GM19324 (cell line): ENCODE data around the gene OR2Z1.
"Not testable (repeated sequence)": the region's sequence is repeated elsewhere in the genome, so short reads cannot be mapped to it uniquely, and the experiment has no call there.

Experiments used
- ATAC-seq: cut with Tn5 transposase; IDR thresholded peaks from one replicate; pipeline ENCODE4 v1.9.1; 2021; ENCODE audit warnings: mild to moderate bottlenecking, moderate library complexity; ENCODE audit not compliant: unreplicated experiment, low FRiP score

Gene OR2Z1

GRCh38 chr19:8700956-8701355, 20.5 kb upstream of the OR2Z1 start:
- ATAC-seq: no peak

- no peak for ATAC-seq
Observed at GRCh38 chr19:8702350-8702749, 19.1 kb upstream of the OR2Z1 start.

GRCh38 chr19:8703223-8703622, 18.2 kb upstream of the OR2Z1 start:
- no peak for ATAC-seq

- not testable (repeated sequence) for ATAC-seq
Observed at GRCh38 chr19:8705304-8705703, 16.1 kb upstream of the OR2Z1 start.

GRCh38 chr19:8705742-8706141, 15.7 kb upstream of the OR2Z1 start:
- no peak for ATAC-seq

GRCh38 chr19:8710337-8710736, 11.1 kb upstream of the OR2Z1 start:
- not testable (repeated sequence) for ATAC-seq

GRCh38 chr19:8722032-8722431, 598 bp downstream of the OR2Z1 start:
- ATAC-seq: no peak

- no peak for ATAC-seq
Observed at GRCh38 chr19:8724276-8724675, 2.8 kb downstream of the OR2Z1 start.

- no peak for ATAC-seq
Observed at GRCh38 chr19:8731428-8732169, 10.2 kb downstream of the OR2Z1 start.

GRCh38 chr19:8738377-8738776, 16.9 kb downstream of the OR2Z1 start:
- no peak for ATAC-seq

- not testable (repeated sequence) for ATAC-seq
Observed at GRCh38 chr19:8739291-8740065, 18.0 kb downstream of the OR2Z1 start.

- not testable (repeated sequence) for ATAC-seq
Observed at GRCh38 chr19:8767257-8767656, 45.8 kb downstream of the OR2Z1 start.

- ATAC-seq: not testable (repeated sequence)
Observed at GRCh38 chr19:8769265-8769664, 47.8 kb downstream of the OR2Z1 start.

- ATAC-seq: not testable (repeated sequence)
Observed at GRCh38 chr19:8773587-8773986, 52.2 kb downstream of the OR2Z1 start.
